ENCODE measurements around the gene RTL1.

DNA sequence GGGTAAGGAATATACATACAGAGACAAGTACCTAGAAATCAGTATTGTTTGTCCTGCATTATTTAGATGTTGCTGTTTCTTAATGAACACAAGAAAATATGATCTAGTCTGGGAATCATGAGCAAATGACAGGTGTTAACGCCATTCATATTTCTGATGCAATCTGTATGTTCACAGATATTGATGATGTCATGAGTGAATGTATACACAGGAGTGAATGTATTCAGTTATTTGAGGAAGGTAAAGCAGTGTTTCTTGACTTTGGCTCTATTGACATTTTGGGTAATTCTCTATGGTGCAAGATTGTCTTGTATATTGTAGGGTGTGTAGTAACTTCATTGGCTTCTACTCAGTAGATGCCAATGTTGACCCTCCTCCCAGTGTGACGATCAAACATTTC lies 26.7 kb upstream of the RTL1 start:
- TF ChIP-seq GATA3 (IDR thresholded peaks at IDR 0.05; ENCODE audit: low read depth, low read length) (no peak), GATA2 (IDR thresholded peaks at IDR 0.05; ENCODE audit: low read depth, low read length) (no peak)

All from SH-SY5Y (cell line).